HFF-Myc (cell line): ENCODE measurements around the gene SYNE2.

Source experiments
- DNase-seq: peaks from one replicate; pipeline ENCODE4 v3.0.0-alpha.2; 2011; ENCODE audit warnings: low read depth; ENCODE audit errors: extremely low read depth
- H3K4me3 ChIP-seq: replicated peaks from 2 replicates; pipeline ENCODE4 v1.5.1; 2011; ENCODE audit warnings: low read depth, mild to moderate bottlenecking, control low read depth, low read length
- TF ChIP-seq, protein P1 (sequence below): IDR thresholded peaks from 2 replicates; pipeline ENCODE4 v1.5.1; 2012; ENCODE audit warnings: mild to moderate bottlenecking, low read depth, low read length, control low read depth; ENCODE audit errors: missing control alignments

SYNE2 gene

DNA sequence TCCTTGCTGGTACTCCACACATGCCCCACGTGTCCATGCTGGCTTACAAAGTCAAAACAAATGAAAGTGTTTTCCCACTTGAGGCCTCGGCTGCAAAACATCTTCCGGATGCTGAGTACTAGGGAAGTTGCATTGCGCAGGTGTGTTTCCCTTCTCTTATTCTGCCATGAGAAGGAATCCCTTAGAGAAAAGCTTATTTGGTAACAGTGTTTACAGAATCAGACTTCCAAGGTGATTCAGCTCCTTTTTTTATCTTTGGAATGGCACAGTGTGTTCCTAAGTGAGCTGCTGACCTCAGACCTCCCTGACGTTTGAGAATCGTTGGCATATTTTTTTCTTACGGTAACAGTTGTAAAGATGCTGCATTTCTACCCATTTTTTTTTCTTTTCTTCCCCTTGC, 230.0 kb downstream of the SYNE2 start:
- H3K4me3 ChIP-seq: no peak overlapping the region
- no peak for DNase-seq
- TF ChIP-seq, protein P1, sequence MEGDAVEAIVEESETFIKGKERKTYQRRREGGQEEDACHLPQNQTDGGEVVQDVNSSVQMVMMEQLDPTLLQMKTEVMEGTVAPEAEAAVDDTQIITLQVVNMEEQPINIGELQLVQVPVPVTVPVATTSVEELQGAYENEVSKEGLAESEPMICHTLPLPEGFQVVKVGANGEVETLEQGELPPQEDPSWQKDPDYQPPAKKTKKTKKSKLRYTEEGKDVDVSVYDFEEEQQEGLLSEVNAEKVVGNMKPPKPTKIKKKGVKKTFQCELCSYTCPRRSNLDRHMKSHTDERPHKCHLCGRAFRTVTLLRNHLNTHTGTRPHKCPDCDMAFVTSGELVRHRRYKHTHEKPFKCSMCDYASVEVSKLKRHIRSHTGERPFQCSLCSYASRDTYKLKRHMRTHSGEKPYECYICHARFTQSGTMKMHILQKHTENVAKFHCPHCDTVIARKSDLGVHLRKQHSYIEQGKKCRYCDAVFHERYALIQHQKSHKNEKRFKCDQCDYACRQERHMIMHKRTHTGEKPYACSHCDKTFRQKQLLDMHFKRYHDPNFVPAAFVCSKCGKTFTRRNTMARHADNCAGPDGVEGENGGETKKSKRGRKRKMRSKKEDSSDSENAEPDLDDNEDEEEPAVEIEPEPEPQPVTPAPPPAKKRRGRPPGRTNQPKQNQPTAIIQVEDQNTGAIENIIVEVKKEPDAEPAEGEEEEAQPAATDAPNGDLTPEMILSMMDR: no peak

DNA sequence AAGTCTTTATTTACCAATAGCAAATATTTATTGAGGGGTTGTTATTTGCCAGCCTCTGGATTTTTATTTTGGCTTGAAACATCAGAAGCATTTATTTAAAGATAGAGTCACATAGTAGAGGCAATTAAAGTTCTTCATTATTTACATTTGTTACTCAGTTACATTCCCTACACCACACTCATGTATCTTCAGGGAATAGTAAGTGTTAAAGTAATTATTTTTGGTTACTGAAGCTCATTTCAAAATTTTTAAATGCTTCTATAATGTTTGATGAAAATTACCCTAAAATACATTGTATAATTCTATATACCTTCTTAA, 235.8 kb downstream of the SYNE2 start:
- DNase-seq: no peak
- H3K4me3 ChIP-seq: no peak overlapping the region
- TF ChIP-seq, protein P1: no peak

DNA sequence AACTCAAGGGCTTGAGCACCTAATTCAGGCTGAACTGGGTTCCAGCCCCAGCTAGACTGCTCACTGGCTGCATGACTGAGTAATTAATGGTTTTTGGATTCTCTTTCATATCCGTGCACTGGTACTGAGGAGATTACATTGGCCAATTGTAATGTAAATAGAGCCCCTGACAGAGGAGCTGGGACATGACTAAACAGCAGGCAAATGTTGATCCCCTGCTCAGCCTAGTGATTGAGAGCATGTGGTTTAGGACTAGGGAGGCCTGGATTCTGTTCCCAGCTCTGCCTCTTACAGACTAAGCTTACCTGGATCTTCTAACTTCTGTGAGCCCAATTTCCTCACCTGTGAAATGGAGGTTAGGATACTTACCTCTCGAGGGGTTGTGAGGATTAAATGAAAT, 237.1 kb downstream of the SYNE2 start:
- H3K4me3 ChIP-seq: no peak overlapping the region
- DNase-seq: no peak
- TF ChIP-seq, protein P1: no peak

DNA sequence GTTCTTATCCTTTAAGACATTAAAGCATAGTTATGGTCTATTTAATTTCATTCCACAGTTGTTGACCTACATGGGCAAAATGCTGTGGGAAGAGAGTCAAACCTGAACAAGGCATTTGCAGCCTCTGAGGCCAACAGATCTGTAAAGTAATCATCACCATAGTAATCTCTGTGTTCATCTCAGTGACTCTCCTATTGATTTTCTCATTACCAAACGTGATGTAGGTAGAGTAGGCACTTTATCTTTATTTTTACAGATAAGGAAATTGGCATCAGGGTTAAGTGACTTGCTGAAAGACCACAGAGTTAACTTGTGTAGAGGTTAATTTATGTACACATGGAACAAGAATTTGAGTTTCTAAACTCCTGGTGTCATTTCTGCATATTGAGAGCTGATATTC, 238.4 kb downstream of the SYNE2 start:
- H3K4me3 ChIP-seq: no peak overlapping the region
- no peak for DNase-seq
- TF ChIP-seq, protein P1: no peak

DNA sequence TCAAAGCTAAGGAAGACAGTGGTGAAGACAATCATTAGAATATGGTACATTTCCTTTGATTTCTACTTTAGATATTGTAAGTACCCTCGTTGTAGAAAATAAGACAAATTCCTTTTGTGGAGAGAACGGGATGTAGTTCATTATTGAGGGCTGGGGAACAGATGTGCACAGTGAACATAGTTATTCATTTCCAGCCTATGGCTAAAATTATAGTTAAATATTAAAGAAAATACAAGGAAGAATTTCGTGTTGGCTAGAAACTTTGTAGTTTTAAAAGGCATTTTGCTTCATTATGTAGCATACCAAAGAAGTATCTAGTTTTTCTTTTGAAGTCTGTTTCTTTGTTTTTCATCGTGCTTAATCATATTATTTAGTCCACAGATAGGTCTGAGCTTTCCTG, 239.5 kb downstream of the SYNE2 start:
- DNase-seq: no peak
- H3K4me3 ChIP-seq: no peak overlapping the region
- TF ChIP-seq, protein P1: no peak

DNA sequence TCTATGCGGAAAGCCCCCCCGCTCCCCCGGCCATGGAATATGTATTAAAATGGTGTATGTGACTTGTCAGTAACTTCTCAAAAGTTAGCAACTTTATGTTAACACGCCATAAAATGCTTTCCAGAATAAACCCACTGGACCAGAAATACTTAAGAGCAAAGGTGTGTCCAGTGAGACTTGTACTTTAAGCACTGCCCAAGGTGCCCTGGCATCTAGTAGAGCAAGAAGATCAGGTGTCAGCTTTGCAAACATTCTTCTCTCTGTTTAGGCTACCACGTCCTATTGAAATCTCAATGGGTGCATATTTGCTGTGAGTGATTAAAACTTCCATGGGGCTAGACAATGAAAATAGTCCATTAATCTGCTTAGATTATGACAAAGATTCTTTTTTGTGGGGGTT, 240.1 kb downstream of the SYNE2 start:
- no peak for DNase-seq
- TF ChIP-seq, protein P1: no peak
- H3K4me3 ChIP-seq: no peak overlapping the region

DNA sequence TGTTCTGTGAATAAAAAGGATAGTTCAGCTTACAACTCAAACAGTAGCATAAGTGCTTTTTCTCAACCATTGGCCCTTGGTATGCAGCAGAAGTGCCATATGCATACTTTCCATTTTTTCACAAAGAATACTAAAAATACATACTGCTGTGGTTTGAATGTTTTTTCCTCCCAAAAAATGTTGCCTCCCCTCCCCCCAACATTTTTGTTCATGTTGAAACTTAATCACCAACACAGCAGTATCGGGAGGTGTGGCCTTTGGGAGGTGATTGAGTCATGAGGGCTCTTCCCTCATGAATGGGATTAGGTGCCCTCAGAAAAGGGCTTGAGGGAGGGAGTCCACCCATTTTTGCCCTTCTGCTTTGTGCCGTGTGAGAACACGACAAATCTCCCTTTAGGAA, 242.8 kb downstream of the SYNE2 start:
- no peak for DNase-seq
- no peak overlapping the region for H3K4me3 ChIP-seq
- TF ChIP-seq, protein P1: no peak
